ENCODE results near the gene NFIC. TPM values are rescaled to one million over a fixed set of nuclear protein-coding genes. Genes with fewer than 3 reads are reported as not detected.
A peak's percentile ranks its signal among the peaks of the same experiment; 100 is the strongest.
"Not testable (repeated sequence)": the region's sequence is repeated elsewhere in the genome, so short reads cannot be mapped to it uniquely, and the experiment has no call there.

Gene NFIC
- total RNA-seq, 1 donor from 2014 or later = 11.9 TPM

- DNase-seq (ENCODE audit: low read depth in 2 of 2) = not testable (repeated sequence)
Observed at GRCh38 chr19:3508121-3508661, 141.8 kb downstream of the NFIC start.

- DNase-seq (ENCODE audit: low read depth in 2 of 2) = no peak
Observed at GRCh38 chr19:3508771-3509535, 142.6 kb downstream of the NFIC start.

- peak in 1 of 2 donors; percentile 57 for DNase-seq (ENCODE audit: low read depth in 2 of 2)
Observed at GRCh38 chr19:3509566-3509989, 143.2 kb downstream of the NFIC start.

GRCh38 chr19:3510727-3511126 is 144.3 kb downstream of the NFIC start:
- DNase-seq (ENCODE audit: low read depth in 2 of 2) = no peak

- no peak for DNase-seq (ENCODE audit: low read depth in 2 of 2)
Observed at GRCh38 chr19:3511506-3512251, 145.3 kb downstream of the NFIC start.

GRCh38 chr19:3512562-3513228 is 146.3 kb downstream of the NFIC start:
- DNase-seq (ENCODE audit: low read depth in 2 of 2) = no peak

- no peak for DNase-seq (ENCODE audit: low read depth in 2 of 2)
Observed at GRCh38 chr19:3513229-3514140, 147.1 kb downstream of the NFIC start.

- no peak for DNase-seq (ENCODE audit: low read depth in 2 of 2)
Observed at GRCh38 chr19:3514930-3515329, 148.5 kb downstream of the NFIC start.

- no peak for DNase-seq (ENCODE audit: low read depth in 2 of 2)
Observed at GRCh38 chr19:3515891-3516422, 149.6 kb downstream of the NFIC start.

GRCh38 chr19:3516675-3517207 is 150.4 kb downstream of the NFIC start:
- DNase-seq (ENCODE audit: low read depth in 2 of 2) = peak; percentile 12 to 44

- no peak for DNase-seq (ENCODE audit: low read depth in 2 of 2)
Observed at GRCh38 chr19:3517638-3518037, 151.3 kb downstream of the NFIC start.

GRCh38 chr19:3518255-3518654 is 151.9 kb downstream of the NFIC start:
- no peak for DNase-seq (ENCODE audit: low read depth in 2 of 2)

- no peak for DNase-seq (ENCODE audit: low read depth in 2 of 2)
Observed at GRCh38 chr19:3518659-3519058, 152.3 kb downstream of the NFIC start.

Other genes with a start within 250 kb of the NFIC start
- 0.13 and 0.63 TPM in 2 replicates for gene GNA15, start 230.6 kb upstream of the NFIC start, total RNA-seq
- gene S1PR4, start 187.8 kb upstream of the NFIC start, total RNA-seq = 0.51 and 0.63 TPM in 2 replicates
- gene NCLN, start 180.7 kb upstream of the NFIC start, total RNA-seq = 33.2 and 45.0 TPM in 2 replicates
- 0.13 TPM in 1 of 2 replicates, not detected in the other for gene CELF5, start 141.9 kb upstream of the NFIC start, total RNA-seq
- not detected in 2 replicates for gene SMIM24, start 113.9 kb downstream of the NFIC start, total RNA-seq
- not detected in 2 replicates for gene SMIM44, start 116.9 kb downstream of the NFIC start, total RNA-seq
- gene DOHH, start 134.1 kb downstream of the NFIC start, total RNA-seq = 8.6 and 13.9 TPM in 2 replicates
- gene FZR1, start 139.7 kb downstream of the NFIC start, total RNA-seq = 28.4 and 29.8 TPM in 2 replicates
- not detected in 2 replicates for gene TEKTIP1, start 172.6 kb downstream of the NFIC start, total RNA-seq
- gene MFSD12, start 191.0 kb downstream of the NFIC start, total RNA-seq = 53.8 and 78.4 TPM in 2 replicates
- gene HMG20B, start 206.4 kb downstream of the NFIC start, total RNA-seq = 58.9 and 73.7 TPM in 2 replicates
- gene GIPC3, start 218.9 kb downstream of the NFIC start, total RNA-seq = 0.77 and 1.4 TPM in 2 replicates
- 1.9 and 2.1 TPM in 2 replicates for gene TBXA2R, start 240.3 kb downstream of the NFIC start, total RNA-seq